ENCODE data around the gene SLX4IP.

Gene SLX4IP

GRCh38 chr20:10670501-10671220 is 235.6 kb downstream of the SLX4IP start:
- FAIRE-seq, result no peak

DNA sequence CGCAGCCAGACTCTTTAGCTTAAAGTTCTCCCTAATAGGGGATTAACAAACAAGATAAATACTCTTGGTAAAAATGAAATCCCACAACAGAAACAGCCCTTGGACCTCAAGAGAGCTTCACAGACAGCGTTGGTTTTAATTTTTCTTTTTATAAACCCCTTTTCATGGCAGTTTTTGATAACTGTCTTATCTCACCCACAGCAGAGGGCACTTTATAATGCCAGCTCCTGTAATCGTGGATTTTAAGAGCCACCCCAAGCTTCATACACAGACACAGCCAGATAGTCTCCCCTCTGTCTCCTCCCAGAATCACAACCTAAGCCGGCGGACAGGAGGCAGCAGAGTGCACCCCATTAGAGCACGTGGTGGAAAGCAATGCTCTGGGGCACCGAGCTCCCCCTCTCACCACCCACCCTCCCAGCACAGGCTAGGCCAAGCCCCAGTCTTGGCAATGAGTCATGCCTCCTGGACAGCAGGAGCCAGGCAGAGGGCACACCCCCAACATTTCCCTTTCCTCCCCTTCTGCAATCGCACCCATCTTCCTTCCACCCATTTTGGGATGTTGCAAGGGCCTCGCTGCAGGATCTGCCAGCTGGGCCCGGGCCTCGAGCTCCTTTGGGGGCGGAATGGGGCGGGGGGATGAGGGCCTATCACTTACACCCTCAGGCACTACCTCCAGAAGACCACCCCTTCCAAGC is 236.3 kb downstream of the SLX4IP start:
- no peak for FAIRE-seq

- FAIRE-seq, result no peak
Measured at GRCh38 chr20:10671919-10672623, 237.0 kb downstream of the SLX4IP start.

GRCh38 chr20:10672624-10673127 is 237.6 kb downstream of the SLX4IP start:
- no peak for FAIRE-seq

DNA sequence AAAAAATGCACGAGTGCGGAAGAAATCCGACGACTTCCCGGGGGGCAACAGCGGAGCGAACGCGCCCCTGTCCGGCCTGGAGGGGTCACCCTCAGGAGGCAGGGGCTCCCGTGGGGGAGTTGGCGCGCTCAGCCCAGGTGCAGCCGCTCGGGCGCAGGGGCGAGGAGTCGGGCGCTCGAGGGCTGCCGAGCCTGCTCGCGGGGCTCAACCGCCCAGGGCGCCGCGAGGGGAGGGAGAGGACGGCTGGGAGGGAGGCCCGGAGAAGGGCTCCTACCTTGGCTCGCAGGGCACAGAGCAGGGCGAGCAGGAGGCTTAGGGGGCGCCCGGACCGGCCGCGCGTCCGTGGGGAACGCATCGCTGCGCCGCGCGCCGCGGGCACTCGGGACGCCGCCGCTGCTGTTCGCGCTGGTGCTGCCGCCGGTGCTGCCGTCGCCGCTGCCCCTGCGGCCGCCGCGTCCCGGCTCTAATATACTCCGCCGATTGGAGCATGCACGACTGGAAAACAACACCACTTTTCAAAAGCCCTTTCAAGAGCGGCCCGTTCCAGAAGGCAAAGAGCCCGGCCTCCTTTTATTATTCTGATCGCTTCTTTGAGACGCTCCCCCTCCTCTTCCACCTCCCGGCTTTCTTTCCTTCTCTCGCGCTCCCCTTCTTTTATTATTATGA is 238.2 kb downstream of the SLX4IP start:
- FAIRE-seq, result no peak

GRCh38 chr20:10673842-10674683 is 239.0 kb downstream of the SLX4IP start, which contains the start of gene JAG1:
Gene JAG1, minus strand, starts transcription at chr20:10673999. Its CDS starts 469 bp downstream, at chr20:10673530.
- no peak for FAIRE-seq

- FAIRE-seq, result no peak
Measured at GRCh38 chr20:10674684-10675449, 239.8 kb downstream of the SLX4IP start.

- no peak for FAIRE-seq
Measured at GRCh38 chr20:10675450-10675848, 240.3 kb downstream of the SLX4IP start.

GRCh38 chr20:10676518-10676917 is 241.4 kb downstream of the SLX4IP start:
- no peak for FAIRE-seq

All from G401.6 (cell line).